ENCODE results near the gene HPGD. TPM values are rescaled to one million over a fixed set of nuclear protein-coding genes. Genes with fewer than 3 reads are reported as not detected.

HPGD gene
- polyA plus RNA-seq, 1 of the 3 experiments (the other 2 are of a cell fraction) = not detected

DNA sequence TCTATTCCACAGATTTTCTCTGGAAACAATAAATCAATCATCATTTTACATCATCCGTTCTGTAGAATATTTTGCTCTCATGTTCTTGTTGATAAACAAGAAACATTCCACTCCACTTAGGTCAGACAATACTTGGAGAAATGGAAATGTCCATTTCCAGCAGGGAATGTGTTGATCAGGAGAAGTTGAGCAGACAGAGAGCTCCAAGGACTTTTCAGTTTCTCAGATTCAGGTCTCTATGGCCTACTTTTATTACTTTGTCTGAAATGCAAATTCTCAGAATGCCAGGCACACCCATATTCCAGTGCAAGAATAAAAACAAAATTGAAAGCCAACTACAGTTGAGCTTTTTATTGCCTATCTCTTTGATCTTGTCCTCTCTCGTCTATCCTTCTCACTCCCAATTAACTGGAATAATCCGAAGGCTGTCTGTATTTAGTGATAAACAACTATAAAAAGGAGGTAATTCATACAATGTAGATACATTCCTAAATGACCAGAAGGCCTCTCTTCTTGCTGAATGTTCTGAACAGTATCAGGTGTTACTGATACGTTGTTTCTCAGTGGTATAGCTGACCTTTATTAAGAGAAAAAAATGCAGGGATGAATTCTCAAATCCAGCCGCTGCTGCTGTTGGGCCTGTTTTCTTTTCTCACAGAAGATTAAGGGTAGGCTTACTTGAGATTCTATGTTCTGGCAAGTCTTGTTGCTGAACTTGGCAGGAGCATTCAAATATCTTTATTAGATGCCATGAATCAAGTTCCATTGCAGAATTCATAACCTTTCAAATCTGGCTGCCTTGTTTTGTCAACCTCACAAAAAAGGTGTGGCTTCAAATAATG lies 72.1 kb downstream of the HPGD start:
- H3K27ac ChIP-seq (ENCODE audit: low read depth in 2 of 2, low read length in 1 of 2) = no peak overlapping the region
- CTCF ChIA-PET = no interaction called here
- 29% methylated on average over 5 of the region's 5 CpGs for WGBS (ENCODE audit: low lambda C conversion rate)
- H3K36me3 ChIP-seq (replicated peaks in 1 of 2; ENCODE audit: control insufficient read depth in 1 of 2, insufficient read depth in 2 of 2, low read length in 1 of 2) = no peaks in the 10 kb centered on the region
- H2AFZ ChIP-seq (ENCODE audit: low read depth) = no peak overlapping the region
- no peaks in the 10 kb centered on the region for H4K20me1 ChIP-seq (ENCODE audit: insufficient read depth)
- no peaks in the 10 kb centered on the region for H3F3A ChIP-seq (replicated peaks; ENCODE audit: insufficient read depth)
- TF ChIP-seq EZH2phosphoT487 (IDR thresholded peaks at IDR 0.05; ENCODE audit: borderline replicate concordance, low read depth) = no peak
- TF ChIP-seq RXRA (IDR thresholded peaks at IDR 0.05; ENCODE audit: borderline replicate concordance, low read depth) = no peak
- TF ChIP-seq, protein P1, sequence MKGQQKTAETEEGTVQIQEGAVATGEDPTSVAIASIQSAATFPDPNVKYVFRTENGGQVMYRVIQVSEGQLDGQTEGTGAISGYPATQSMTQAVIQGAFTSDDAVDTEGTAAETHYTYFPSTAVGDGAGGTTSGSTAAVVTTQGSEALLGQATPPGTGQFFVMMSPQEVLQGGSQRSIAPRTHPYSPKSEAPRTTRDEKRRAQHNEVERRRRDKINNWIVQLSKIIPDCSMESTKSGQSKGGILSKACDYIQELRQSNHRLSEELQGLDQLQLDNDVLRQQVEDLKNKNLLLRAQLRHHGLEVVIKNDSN (IDR thresholded peaks at IDR 0.05; ENCODE audit: borderline replicate concordance, low read depth) = no peak
- TF ChIP-seq GABPA (IDR thresholded peaks at IDR 0.05; ENCODE audit: low read depth) = no peak
- TF ChIP-seq, protein P2, sequence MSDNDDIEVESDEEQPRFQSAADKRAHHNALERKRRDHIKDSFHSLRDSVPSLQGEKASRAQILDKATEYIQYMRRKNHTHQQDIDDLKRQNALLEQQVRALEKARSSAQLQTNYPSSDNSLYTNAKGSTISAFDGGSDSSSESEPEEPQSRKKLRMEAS (IDR thresholded peaks at IDR 0.05; ENCODE audit: low read depth) = no peak
- no peak for TF ChIP-seq NFIC (IDR thresholded peaks at IDR 0.05; ENCODE audit: borderline replicate concordance)
- no peak for TF ChIP-seq NRF1 (IDR thresholded peaks at IDR 0.05; ENCODE audit: low read depth, low read length)
- TF ChIP-seq TCF12 (IDR thresholded peaks at IDR 0.05) = no peak
- TF ChIP-seq YY1 (IDR thresholded peaks at IDR 0.05; ENCODE audit: low read depth) = no peak
- TF ChIP-seq, protein P3, sequence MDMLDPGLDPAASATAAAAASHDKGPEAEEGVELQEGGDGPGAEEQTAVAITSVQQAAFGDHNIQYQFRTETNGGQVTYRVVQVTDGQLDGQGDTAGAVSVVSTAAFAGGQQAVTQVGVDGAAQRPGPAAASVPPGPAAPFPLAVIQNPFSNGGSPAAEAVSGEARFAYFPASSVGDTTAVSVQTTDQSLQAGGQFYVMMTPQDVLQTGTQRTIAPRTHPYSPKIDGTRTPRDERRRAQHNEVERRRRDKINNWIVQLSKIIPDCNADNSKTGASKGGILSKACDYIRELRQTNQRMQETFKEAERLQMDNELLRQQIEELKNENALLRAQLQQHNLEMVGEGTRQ (IDR thresholded peaks at IDR 0.05; ENCODE audit: borderline replicate concordance, low read depth, low read length) = no peak
- TF ChIP-seq FOSL2 (IDR thresholded peaks at IDR 0.05; ENCODE audit: borderline replicate concordance, low read depth) = no peak
- no peak for TF ChIP-seq FOXM1 (IDR thresholded peaks at IDR 0.05; ENCODE audit: low read depth)
- no peak overlapping the region for H3K4me2 ChIP-seq
- no peak overlapping the region for H3K9ac ChIP-seq
- no peak overlapping the region for H3K4me3 ChIP-seq (ENCODE audit: low read depth in 2 of 2, low read length in 1 of 2)
- POLR2A ChIA-PET = no interaction called here
- no peak for DNase-seq
- no peaks in the 10 kb centered on the region for H3K9me2 ChIP-seq
- no peaks in the 10 kb centered on the region for H3K4me1 ChIP-seq (ENCODE audit: control insufficient read depth in 1 of 2, insufficient read depth in 2 of 2, low read depth in 1 of 2, low read length in 1 of 2)
- no peaks in the 10 kb centered on the region for H3K9me3 ChIP-seq
- no peaks in the 10 kb centered on the region for H3K79me2 ChIP-seq (ENCODE audit: insufficient read depth)
- H3K27me3 ChIP-seq (ENCODE audit: insufficient read depth) = no peaks in the 10 kb centered on the region

DNA sequence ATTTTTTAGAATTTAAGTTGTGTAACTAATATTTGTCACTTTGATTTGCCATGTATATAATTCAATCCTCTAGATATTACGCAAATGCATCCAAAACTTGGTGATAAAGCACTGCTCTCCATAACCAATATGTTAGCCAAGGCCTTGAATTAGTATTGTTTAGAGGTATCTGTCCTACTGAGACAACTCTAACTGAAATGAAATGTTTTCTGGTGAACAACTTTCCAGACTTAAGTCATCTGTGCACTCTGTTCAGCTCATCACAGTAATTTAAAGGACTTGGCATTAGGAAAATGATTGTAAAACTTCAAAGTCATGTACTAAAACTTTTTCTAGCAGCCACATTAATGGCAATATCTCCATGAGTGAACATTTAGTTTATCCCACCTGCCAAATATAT lies 73.1 kb downstream of the HPGD start:
- Histone ChIP-seq H3K4me1 (ENCODE audit: control insufficient read depth in 1 of 2, insufficient read depth in 2 of 2, low read depth in 1 of 2, low read length in 1 of 2) (no peaks in the 10 kb centered on the region), H2AFZ (ENCODE audit: low read depth) (no peak overlapping the region), H3K27ac (ENCODE audit: low read depth in 2 of 2, low read length in 1 of 2) (no peak overlapping the region), H4K20me1 (ENCODE audit: insufficient read depth) (no peaks in the 10 kb centered on the region), H3K9me3 (no peaks in the 10 kb centered on the region), H3K27me3 (ENCODE audit: insufficient read depth) (no peaks in the 10 kb centered on the region), H3K9me2 (no peaks in the 10 kb centered on the region), H3K79me2 (ENCODE audit: insufficient read depth) (no peaks in the 10 kb centered on the region), H3K4me3 (ENCODE audit: low read depth in 2 of 2, low read length in 1 of 2) (no peak overlapping the region), H3K36me3 (replicated peaks in 1 of 2; ENCODE audit: control insufficient read depth in 1 of 2, insufficient read depth in 2 of 2, low read length in 1 of 2) (no peaks in the 10 kb centered on the region), H3K4me2 (no peak overlapping the region), H3F3A (replicated peaks; ENCODE audit: insufficient read depth) (no peaks in the 10 kb centered on the region), H3K9ac (no peak overlapping the region)
- ChIA-PET CTCF (no interaction called here), POLR2A (no interaction called here)
- no peak for DNase-seq
- TF ChIP-seq JUND (IDR thresholded peaks at IDR 0.05) = no peak
- WGBS (ENCODE audit: low lambda C conversion rate) = 31% methylated on average over 1 of the region's 1 CpG

Data from SK-N-SH (cell line).